Stimulated activated CD8-positive, alpha-beta memory T cell treated with anti-CD3 and anti-CD28 coated beads, Interleukin-2, amount 100 ng/mL, for 1 hour (primary cell): ENCODE data around the gene DMRTC2.

Experiments used
- DNase-seq, 2 donors: peaks; one replicate each; pipeline ENCODE4 v3.0.0-alpha.2; 2020; ENCODE audit warnings: low read depth in 2 of 2

DMRTC2 gene

DNA sequence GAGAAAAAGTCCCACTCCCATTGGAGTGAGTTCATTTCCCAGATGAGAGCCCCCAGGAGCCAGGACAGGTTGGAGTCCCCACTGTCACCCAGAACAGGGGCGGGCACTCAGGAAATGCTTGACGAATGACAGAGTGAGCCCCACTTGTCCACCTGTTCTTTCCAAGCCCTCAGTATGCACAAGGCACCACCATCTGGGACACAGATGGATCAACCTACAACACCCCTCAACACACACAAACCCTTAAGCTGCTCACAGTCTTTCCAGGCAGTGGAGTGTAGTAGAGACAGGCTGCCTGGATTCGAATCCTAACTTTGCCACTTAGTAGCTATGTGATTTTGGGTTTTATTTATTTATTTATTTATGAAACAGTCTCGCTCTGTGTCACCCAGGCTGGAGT lies 46.1 kb downstream of the DMRTC2 start:
- DNase-seq = no peak

DNA sequence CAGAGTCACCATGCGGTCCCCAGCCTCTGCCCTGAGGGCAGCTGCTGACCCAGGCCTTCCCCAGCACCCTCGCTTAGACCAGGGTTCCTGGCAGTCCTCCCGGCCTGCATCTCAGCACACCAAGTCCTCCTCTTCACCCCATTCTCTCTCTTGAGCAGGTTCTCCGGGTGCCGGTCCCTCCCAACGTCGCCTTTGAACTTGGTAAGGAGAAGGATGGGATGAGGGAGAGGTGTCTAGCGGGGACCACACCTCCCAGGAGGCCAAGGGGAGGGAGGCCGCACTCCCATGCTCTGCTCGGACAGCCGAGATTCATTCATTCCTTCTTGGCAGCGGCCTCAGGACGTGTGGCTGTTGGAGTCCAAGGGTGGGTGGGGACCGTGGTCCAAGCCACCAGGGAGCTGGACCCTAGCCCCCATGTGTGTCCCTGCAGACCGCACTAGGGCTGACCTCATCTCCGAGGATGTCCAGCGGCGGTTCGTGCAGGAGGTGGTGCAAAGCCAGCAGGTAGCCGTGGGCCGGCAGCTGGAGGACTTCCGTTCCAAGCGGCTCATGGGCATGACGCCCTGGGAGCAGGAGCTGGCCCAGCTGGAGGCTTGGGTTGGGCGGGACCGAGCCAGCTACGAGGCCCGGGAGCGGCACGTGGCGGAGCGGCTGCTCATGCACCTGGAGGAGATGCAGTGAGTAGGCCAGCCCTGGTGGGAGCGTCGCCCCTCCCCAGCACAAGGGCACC lies 47.5 kb downstream of the DMRTC2 start:
- DNase-seq = no peak

DNA sequence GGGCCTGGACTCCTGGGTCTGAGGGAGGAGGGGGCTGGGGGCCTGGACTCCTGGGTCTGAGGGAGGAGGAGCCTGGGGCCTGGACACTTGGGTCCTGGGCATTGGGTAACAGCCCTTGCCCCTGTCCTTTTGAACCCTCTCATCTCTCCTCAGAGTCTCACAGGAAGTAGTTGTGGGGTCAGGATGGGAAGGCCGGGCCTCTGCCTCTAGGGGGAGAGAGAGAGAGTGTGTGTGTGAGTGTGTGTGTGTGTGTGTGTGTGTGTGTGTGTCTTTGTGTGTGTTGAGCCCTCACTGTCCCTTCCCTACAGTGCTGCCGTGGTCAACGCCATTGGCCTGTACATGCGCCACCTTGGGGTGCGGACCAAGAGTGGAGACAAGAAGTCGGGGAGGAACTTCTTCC lies 49.1 kb downstream of the DMRTC2 start:
- no peak for DNase-seq

DNA sequence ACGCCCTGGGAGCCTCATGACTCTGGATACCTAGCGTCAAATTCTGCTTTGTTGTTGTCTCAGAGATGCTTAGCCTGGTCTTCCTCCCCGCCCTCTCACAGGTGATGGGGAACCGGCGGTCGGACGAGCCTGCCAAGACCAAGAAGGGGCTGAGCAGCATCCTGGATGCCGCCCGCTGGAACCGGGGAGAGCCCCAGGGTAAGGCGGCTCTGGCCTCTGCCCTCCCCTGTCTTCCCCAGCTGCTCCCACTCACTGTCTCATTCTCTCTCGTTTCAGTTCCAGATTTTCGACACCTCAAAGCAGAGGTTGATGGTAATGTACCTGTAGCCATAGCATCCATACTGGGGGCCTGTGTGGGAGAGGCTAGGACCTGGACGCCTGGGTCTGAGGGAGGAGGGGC lies 49.5 kb downstream of the DMRTC2 start:
- DNase-seq = no peak

DNA sequence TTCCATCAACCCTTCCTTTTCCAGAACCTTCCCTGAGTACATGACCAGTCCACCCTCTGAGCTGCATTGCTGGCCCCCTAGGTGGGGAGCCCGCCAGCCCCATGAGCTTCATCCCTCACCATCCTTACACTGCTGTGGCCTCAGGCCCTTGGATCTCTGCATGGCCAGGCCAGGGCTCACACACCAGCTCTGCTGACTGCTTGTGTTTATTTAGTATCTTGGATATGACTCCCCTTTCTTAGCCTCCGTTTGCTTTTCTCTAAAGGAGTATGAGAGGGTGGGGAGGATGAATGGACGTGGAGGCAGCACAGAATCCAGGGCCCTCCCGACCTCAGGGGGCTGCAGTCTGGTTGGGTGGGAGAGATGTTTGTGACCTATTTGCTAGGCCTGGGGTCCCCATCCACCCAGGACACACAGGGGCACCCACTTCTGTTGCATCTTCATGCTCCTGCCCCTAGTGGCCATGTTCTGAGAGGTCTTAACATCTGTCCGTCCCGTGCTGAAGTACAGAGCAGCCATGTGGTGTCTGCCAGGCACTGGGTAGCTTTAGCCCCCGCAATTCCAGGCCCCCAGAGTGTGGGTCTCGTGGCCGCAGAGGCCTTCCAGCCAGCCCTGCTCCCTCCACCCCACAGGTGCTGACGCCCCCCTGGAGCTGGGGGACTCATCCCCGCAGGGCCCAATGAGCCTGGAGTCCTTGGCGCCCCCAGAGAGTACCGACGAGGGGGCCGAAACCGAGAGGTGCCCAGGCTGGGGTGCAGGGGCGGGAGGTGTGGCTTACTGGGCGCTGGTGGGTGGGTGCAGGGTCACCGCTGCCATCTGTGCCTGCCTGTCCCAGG lies 51.1 kb downstream of the DMRTC2 start:
- no peak for DNase-seq

DNA sequence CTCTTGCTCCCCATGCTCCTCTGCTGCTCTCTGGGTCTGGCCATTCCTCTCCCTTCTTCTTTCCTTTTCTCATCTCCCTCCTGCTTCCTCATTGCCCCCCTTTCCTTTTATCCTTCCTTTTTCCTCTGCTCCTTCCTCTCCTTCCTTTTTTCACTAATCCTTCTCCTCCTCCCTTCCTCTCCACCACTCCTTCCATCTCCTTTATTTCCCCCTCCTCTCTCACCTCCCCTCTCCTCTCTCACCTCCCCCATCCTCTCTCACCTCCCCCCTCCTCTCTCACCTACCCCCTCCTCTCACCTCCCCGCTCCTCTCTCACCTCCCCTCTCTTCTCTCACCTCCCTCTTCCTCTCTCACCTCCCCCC lies 51.7 kb downstream of the DMRTC2 start:
- DNase-seq = no peak

DNA sequence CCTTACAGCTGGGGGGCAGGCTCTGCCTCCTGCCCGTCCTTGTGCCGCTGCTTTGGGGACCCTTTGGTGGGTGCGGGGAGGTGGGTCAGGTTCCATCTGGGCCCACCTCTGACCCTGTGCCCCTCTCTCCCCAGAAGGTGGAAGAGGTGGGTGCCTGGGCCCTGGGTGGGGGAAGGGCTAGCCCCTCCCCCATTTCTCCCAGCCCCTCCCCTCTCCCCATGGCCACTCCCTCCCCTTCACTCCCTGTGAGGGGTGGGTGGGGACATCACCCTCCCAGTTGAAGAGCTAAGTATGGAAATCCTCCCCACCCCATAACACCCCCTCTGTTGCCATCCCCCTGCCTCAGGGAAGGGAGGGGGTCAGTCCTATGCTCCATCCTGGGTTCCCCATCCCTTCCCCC lies 52.3 kb downstream of the DMRTC2 start:
- no peak for DNase-seq

DNA sequence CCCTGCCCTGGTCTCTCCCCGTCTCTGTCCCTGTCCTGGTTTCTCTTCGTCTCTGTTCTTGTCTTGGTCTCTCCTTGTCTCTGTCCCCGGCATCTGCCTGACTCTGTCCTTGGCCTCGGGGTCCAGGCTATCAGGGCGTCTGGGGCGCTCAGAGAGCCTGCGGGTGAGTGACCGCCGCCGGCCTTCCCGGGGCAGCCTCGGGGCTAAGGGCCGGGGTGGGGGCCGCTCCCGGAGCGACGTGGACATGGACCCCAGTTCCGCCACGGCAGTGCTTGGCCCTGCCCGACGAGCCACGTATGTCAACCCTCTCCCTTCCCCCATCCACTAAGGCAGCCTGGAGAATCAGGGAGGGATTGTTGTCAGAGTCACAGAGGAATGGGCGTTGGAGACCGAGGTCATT lies 53.0 kb downstream of the DMRTC2 start:
- no peak for DNase-seq

DNA sequence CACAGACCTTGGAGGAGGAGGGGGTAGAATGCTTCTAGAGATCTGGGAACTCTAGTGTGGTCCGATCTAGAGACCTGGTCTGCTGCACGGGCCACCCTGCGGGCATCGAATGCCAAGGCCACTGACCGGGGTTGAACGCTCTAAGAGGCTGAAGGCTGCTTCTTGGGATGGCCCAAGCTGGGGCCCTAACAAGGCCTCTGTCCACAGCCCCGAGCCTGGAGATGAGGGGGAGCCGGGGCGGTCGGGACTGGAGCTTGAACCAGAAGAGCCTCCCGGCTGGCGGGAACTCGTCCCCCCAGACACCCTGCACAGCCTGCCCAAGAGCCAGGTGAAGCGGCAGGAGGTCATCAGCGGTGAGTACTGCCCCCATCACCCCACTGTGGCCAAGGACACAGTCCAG lies 53.4 kb downstream of the DMRTC2 start:
- DNase-seq = no peak
